Loucy (cell line): ENCODE data around the gene TAB2.

ENCODE experiments used
- CTCF ChIP-seq: fragments of 200-600 bp; sonication (generic); conservative IDR thresholded peaks from 2 replicates; pipeline ENCODE4 v1.5.1; 2014; ENCODE audit warnings: mild to moderate bottlenecking, antibody characterized with exemption, low read length
- EZH2phosphoT487 ChIP-seq: fragments of 200-600 bp; IDR thresholded peaks from 2 replicates; pipeline ENCODE4 v1.6.1; 2018; ENCODE audit warnings: antibody characterized with exemption, mild to moderate bottlenecking, moderate library complexity, borderline replicate concordance

GRCh38 chr6:149454346-149454848, 136.9 kb downstream of the TAB2 start:
- TF ChIP-seq CTCF = no peak
- TF ChIP-seq EZH2phosphoT487 = no peak
